ENCODE measurements around the gene TMEM80.

- TF ChIP-seq CTCF (IDR thresholded peaks at IDR 0.05) = no peak
- no peak for TF ChIP-seq POLR2A (IDR thresholded peaks at IDR 0.05)
- TF ChIP-seq EP300 (IDR thresholded peaks at IDR 0.05) = no peak
Observed at GRCh38 chr11:646214-646613, 49.4 kb upstream of the TMEM80 start.

Measured in tibial nerve (tissue), 4 donors.